GM12878 (cell line): Measurements from ENCODE around the gene CHST14. TPM values are rescaled to one million over a fixed set of nuclear protein-coding genes. Genes with fewer than 3 reads are reported as not detected.

Experiments used
- ATAC-seq: fragments of 200-7000 bp; cut with Tn5 transposase; 3 replicates; pipeline ENCODE4 v1.9.1; 2020; ENCODE audit warnings: mild to moderate bottlenecking, moderate library complexity
- BruUV-seq: library from RNA; stranded (reverse); fragments of 400-500 nt; replicated peaks from 2 replicates; lab custom pipeline; 2021; lab: Mats Ljungman, UMichigan
- CTCF ChIA-PET: fragments of 300-600 bp; sonication (Branson Sonifier 250); formaldehyde crosslinking; extraction: SDS; loops from one replicate; lab custom pipeline; 2021; ENCODE audit warnings: inconsistent platforms; lab: Yijun Ruan, JAX
- POLR2A ChIA-PET: fragments of 350-600 bp; formaldehyde crosslinking; extraction: SDS; loops from one replicate; lab custom pipeline; 2021; ENCODE audit warnings: inconsistent platforms; lab: Charles Lee
- RAD21 ChIA-PET: fragments of 300-600 bp; sonication (Branson Sonifier 250); formaldehyde crosslinking; loops from one replicate; lab custom pipeline; 2023; ENCODE audit warnings: antibody characterized with exemption; ENCODE audit not compliant: unreplicated experiment; lab: Charles Lee
- SMC1A ChIA-PET: fragments of 300-600 bp; sonication (Branson Sonifier 250); formaldehyde crosslinking; loops from one replicate; lab custom pipeline; 2023; ENCODE audit not compliant: unreplicated experiment, uncharacterized antibody; lab: Charles Lee
- DNase-seq: peaks from one replicate; pipeline ENCODE4 v3.0.0-alpha.2; 2011; ENCODE audit warnings: low read depth, low spot score
- FAIRE-seq: peaks from 3 replicates; lab custom pipeline; 2011; peaks lifted over from hg19 to GRCh38; lab: Jason Lieb, UNC
- H2AFZ ChIP-seq: 2 replicates; pipeline ENCODE4 v1.6.0; 2011; ENCODE audit warnings: low read depth, low read length, control low read depth; ENCODE audit not compliant: control insufficient read depth
- H3K27ac ChIP-seq: 2 replicates; pipeline ENCODE4 v1.5.1; 2011; ENCODE audit warnings: control low read depth; ENCODE audit not compliant: control insufficient read depth, insufficient read depth
- H3K27me3 ChIP-seq, 2 experiments: replicated peaks in 1 of 2; 2 replicates each; pipeline versions ENCODE4 v1.6.0 to v1.6.1; 2011; ENCODE audit warnings: low read length in 1 of 2; ENCODE audit not compliant: control insufficient read depth in 2 of 2, insufficient read depth in 2 of 2
- H3K36me3 ChIP-seq, 2 experiments: 2 replicates each; pipeline ENCODE4 v1.5.1; 2011; ENCODE audit warnings: low read length in 1 of 2; ENCODE audit not compliant: control insufficient read depth in 2 of 2, insufficient read depth in 2 of 2
- H3K4me1 ChIP-seq: 2 replicates; pipeline ENCODE4 v1.6.1; 2011; ENCODE audit warnings: mild to moderate bottlenecking, low read length, moderate library complexity, mixed read lengths; ENCODE audit not compliant: control insufficient read depth, insufficient read depth
- H3K4me2 ChIP-seq: 2 replicates; pipeline ENCODE4 v1.6.0; 2011; ENCODE audit warnings: control low read depth; ENCODE audit not compliant: control insufficient read depth, insufficient read depth
- H3K4me3 ChIP-seq: fragments of 200-600 bp; sonication (generic); 2 replicates; pipeline ENCODE4 v1.5.1; 2016
- H3K79me2 ChIP-seq: 2 replicates; pipeline ENCODE4 v1.6.0; 2011; ENCODE audit warnings: low read length; ENCODE audit not compliant: control insufficient read depth, insufficient read depth
- H3K9ac ChIP-seq: 2 replicates; pipeline ENCODE4 v1.8.0; 2011; ENCODE audit warnings: low read length, control low read depth, mixed read lengths; ENCODE audit not compliant: control insufficient read depth, insufficient read depth
- H3K9me3 ChIP-seq: replicated peaks from 3 replicates; pipeline ENCODE4 v1.5.1; 2011; ENCODE audit warnings: mild to moderate bottlenecking, low read length; ENCODE audit not compliant: control insufficient read depth, insufficient read depth
- H4K20me1 ChIP-seq: 2 replicates; pipeline ENCODE4 v1.6.0; 2011; ENCODE audit not compliant: control insufficient read depth, insufficient read depth
- ASH2L ChIP-seq: fragments of 300-600, 200-600 bp; sonication (generic); IDR thresholded peaks from 2 replicates; pipeline ENCODE4 v1.6.1; 2017; ENCODE audit warnings: low read depth, mild to moderate bottlenecking, borderline replicate concordance
- CHD4 ChIP-seq: fragments of 200-600 bp; sonication (generic); IDR thresholded peaks from 2 replicates; pipeline ENCODE4 v1.6.1; 2016; ENCODE audit warnings: mild to moderate bottlenecking
- CREB1 ChIP-seq: IDR thresholded peaks from 2 replicates; pipeline ENCODE4 v1.6.1; 2012; ENCODE audit warnings: low read depth, mild to moderate bottlenecking, inconsistent platforms
- ESRRA ChIP-seq: IDR thresholded peaks from 2 replicates; pipeline ENCODE4 v1.6.1; 2012; ENCODE audit warnings: mild to moderate bottlenecking, low read length, improper control_type of control experiment
- HDAC6 ChIP-seq: fragments of 200-600 bp; sonication (generic); IDR thresholded peaks from one replicate; pipeline ENCODE4 v1.8.0; 2017; ENCODE audit warnings: antibody characterized with exemption; ENCODE audit not compliant: unreplicated experiment
- JUNB ChIP-seq: IDR thresholded peaks from 2 replicates; pipeline ENCODE4 v1.6.1; 2016; ENCODE audit warnings: antibody characterized with exemption, mild to moderate bottlenecking
- KLF5 ChIP-seq: fragments of 450-650 bp; IDR thresholded peaks from 2 replicates; pipeline ENCODE4 v1.6.1; 2014; ENCODE audit warnings: mild to moderate bottlenecking; ENCODE audit not compliant: partially characterized antibody
- MYB ChIP-seq: fragments of 150-350 bp; IDR thresholded peaks from 2 replicates; pipeline ENCODE4 v1.6.1; 2014; ENCODE audit warnings: mild to moderate bottlenecking, low read depth, low read length, borderline replicate concordance
- NR2F1 ChIP-seq: fragments of 450-650 bp; conservative IDR thresholded peaks from 2 replicates; pipeline ENCODE4 v1.6.1; 2017; ENCODE audit warnings: mild to moderate bottlenecking
- PAX8 ChIP-seq: fragments of 450-650 bp; IDR thresholded peaks from 2 replicates; pipeline ENCODE4 v1.6.1; 2017; ENCODE audit warnings: mild to moderate bottlenecking, moderate library complexity
- RAD21 ChIP-seq: IDR thresholded peaks from 2 replicates; pipeline ENCODE4 v1.6.1; 2011; ENCODE audit warnings: mild to moderate bottlenecking, low read depth, low read length, moderate library complexity; ENCODE audit not compliant: insufficient read depth
- RFX5 ChIP-seq: IDR thresholded peaks from 2 replicates; pipeline ENCODE4 v1.6.1; 2011; ENCODE audit warnings: low read depth, low read length, improper control_type of control experiment
- YBX1 ChIP-seq: fragments of 450-650 bp; IDR thresholded peaks from 2 replicates; pipeline ENCODE4 v1.6.1; 2016; ENCODE audit warnings: antibody characterized with exemption
- ZNF217 ChIP-seq: fragments of 450-650 bp; IDR thresholded peaks from 2 replicates; pipeline ENCODE4 v1.6.1; 2017; ENCODE audit warnings: antibody characterized with exemption, mild to moderate bottlenecking
- ZNF622 ChIP-seq: fragments of 450-650 bp; IDR thresholded peaks from 2 replicates; pipeline ENCODE4 v1.6.1; 2017; ENCODE audit warnings: mild to moderate bottlenecking, inconsistent platforms
- WGBS: methylation state at CpG from one replicate; pipeline ENCODE4 v1.1.6; 2016; ENCODE audit warnings: low lambda C conversion rate; ENCODE audit not compliant: insufficient replicate concordance, insufficient coverage; ENCODE audit errors: missing lambda C conversion rate; 5-methylcytosine and 5-hydroxymethylcytosine counted together
- in situ Hi-C: fragments of 300-500 bp; cut with MboI; formaldehyde crosslinking; loops from 9 replicates; pipeline ENCODE4 v1.14.3; 2018; ENCODE audit warnings: mixed read lengths
- intact Hi-C: fragments of 100-400 bp; cut with micrococcal nuclease; formaldehyde crosslinking; loops from one replicate; pipeline ENCODE4 v1.14.2; 2022; ENCODE audit not compliant: unreplicated experiment
- polyA plus RNA-seq, 11 experiments: library from polyadenylated mRNA; depleted of rRNA in 4 of 11; unstranded in 6 of 11; stranded (reverse) in 5 of 11; fragments of >200 nt; fragmentation: Nextera tagmentation in 4 of 11; fragmentation: Illumina TruSeq in 1 of 11; extraction: Ambion mirVana in 4 of 11; extraction: Trizol in 1 of 11; gene quantifications; 1 replicate in 1 of 11; 2 replicates in 10 of 11; pipeline versions ENCODE4 v1.2.1 to v1.2.3, GENCODE V29; 2011 to 2016; ENCODE audit warnings: inconsistent platforms in 2 of 11, missing spikeins in 2 of 11, low read depth in 1 of 11
- total RNA-seq, 4 experiments: library from RNA; depleted of rRNA in 3 of 4; stranded (reverse); fragments of >200 nt in 3 of 4; fragmentation: Illumina TruSeq in 1 of 4; extraction: Trizol in 1 of 4; gene quantifications; 2 replicates each; pipeline versions ENCODE4 v1.2.1 to v1.2.3, GENCODE V29; 2013 to 2021
- TF ChIP-seq, protein P1 (sequence below): fragments of 450-650 bp; conservative IDR thresholded peaks from 2 replicates; pipeline ENCODE4 v1.6.1; 2017; ENCODE audit warnings: mild to moderate bottlenecking, moderate library complexity
- TF ChIP-seq, protein P2 (sequence below): fragments of 450-650 bp; IDR thresholded peaks from 2 replicates; pipeline ENCODE4 v1.6.1; 2018; ENCODE audit warnings: mild to moderate bottlenecking, low read depth, moderate library complexity; ENCODE audit not compliant: partially characterized antibody
- TF ChIP-seq, protein P3 (sequence below): IDR thresholded peaks from 2 replicates; pipeline ENCODE4 v1.6.1; 2011; ENCODE audit warnings: borderline replicate concordance, low read depth, mild to moderate bottlenecking, moderate library complexity, mixed read lengths, low read length; ENCODE audit not compliant: insufficient read depth; ENCODE audit errors: extremely low read length
- TF ChIP-seq, protein P4 (sequence below): IDR thresholded peaks from 2 replicates; pipeline ENCODE4 v1.6.1; 2012; ENCODE audit warnings: low read depth, low read length, improper control_type of control experiment

CHST14 gene
- total and polyA plus RNA-seq, 10 of the 15 experiments (the other 5 are each of a cell fraction or from before 2014, with no cell fraction given) = 1.3 to 12.8 (median 6.2) TPM

DNA sequence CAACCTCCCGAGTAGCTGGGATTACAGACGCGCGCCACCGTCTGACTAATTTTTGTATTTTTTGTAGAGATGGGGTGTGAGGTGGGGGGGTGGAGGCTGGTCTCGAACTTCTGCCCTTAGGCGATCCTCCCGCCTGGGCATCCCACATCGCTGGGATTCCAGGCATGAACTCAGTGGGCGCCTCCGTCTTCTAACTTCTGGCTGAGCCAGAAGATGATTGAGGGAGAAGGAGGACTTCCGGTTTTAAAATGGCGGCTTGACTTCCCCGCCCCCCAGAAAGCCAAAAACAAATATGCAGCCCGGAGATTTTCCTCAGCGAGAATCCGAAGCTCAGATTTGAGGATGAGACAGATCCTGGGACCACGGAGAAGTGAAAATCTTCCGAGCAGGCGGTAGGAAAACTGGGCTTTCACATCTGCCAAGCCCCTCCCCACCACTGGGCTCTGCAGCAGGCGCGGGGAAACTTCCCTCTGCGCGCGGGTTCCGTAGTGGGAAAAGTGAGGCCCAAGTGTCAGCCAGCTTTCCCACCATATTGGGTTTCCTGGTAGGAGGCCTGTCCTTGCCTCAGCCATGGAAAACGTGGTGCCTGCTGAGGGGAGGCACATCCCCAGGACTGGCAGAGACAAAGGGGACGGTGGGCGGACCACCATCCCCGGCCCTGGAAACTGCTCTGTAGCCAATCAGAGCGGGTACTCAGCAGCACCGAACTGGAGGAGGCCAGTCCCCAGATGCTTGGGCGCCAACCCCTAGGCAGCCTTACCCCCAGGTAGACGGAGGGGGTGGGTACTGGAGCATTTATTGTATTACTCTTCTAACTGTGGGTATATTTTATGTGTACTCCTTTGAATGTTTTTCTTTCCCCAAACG, 17.3 kb downstream of the CHST14 start:
- WGBS = 90% methylated on average over 35 of the region's 35 CpGs
- no peak for DNase-seq
- ChIA-PET SMC1A (no interaction called here), RAD21 (no interaction called here), CTCF (no interaction called here), POLR2A (interaction anchor here (0.6 kb wide), 1 partner anchor 84 kb away, joined by 4 read pairs; no protein-coding TSS in a partner anchor)
- no peak overlapping the region for H3K27ac ChIP-seq
- H3K27me3 ChIP-seq = no peaks in the 10 kb centered on the region
- in situ Hi-C loops (no loop called here), intact Hi-C loops (no loop called here)
- H3K9ac ChIP-seq = no peak overlapping the region
- no peak for FAIRE-seq
- H3K4me2 ChIP-seq = no peak overlapping the region
- no peaks in the 10 kb centered on the region for H3K79me2 ChIP-seq
- H4K20me1 ChIP-seq = no peaks in the 10 kb centered on the region
- BruUV-seq = no TSS peak
- no peak for ATAC-seq
- no peaks in the 10 kb centered on the region for H3K36me3 ChIP-seq
- no peak overlapping the region for H3K4me3 ChIP-seq
- H3K9me3 ChIP-seq = no peaks in the 10 kb centered on the region
- H3K4me1 ChIP-seq = no peaks in the 10 kb centered on the region
- no peak overlapping the region for H2AFZ ChIP-seq
- TF ChIP-seq RAD21 = no peak
- no peak for TF ChIP-seq ZNF622
- TF ChIP-seq MYB = no peak
- TF ChIP-seq, protein P1, sequence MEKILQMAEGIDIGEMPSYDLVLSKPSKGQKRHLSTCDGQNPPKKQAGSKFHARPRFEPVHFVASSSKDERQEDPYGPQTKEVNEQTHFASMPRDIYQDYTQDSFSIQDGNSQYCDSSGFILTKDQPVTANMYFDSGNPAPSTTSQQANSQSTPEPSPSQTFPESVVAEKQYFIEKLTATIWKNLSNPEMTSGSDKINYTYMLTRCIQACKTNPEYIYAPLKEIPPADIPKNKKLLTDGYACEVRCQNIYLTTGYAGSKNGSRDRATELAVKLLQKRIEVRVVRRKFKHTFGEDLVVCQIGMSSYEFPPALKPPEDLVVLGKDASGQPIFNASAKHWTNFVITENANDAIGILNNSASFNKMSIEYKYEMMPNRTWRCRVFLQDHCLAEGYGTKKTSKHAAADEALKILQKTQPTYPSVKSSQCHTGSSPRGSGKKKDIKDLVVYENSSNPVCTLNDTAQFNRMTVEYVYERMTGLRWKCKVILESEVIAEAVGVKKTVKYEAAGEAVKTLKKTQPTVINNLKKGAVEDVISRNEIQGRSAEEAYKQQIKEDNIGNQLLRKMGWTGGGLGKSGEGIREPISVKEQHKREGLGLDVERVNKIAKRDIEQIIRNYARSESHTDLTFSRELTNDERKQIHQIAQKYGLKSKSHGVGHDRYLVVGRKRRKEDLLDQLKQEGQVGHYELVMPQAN = no peak
- TF ChIP-seq, protein P2, sequence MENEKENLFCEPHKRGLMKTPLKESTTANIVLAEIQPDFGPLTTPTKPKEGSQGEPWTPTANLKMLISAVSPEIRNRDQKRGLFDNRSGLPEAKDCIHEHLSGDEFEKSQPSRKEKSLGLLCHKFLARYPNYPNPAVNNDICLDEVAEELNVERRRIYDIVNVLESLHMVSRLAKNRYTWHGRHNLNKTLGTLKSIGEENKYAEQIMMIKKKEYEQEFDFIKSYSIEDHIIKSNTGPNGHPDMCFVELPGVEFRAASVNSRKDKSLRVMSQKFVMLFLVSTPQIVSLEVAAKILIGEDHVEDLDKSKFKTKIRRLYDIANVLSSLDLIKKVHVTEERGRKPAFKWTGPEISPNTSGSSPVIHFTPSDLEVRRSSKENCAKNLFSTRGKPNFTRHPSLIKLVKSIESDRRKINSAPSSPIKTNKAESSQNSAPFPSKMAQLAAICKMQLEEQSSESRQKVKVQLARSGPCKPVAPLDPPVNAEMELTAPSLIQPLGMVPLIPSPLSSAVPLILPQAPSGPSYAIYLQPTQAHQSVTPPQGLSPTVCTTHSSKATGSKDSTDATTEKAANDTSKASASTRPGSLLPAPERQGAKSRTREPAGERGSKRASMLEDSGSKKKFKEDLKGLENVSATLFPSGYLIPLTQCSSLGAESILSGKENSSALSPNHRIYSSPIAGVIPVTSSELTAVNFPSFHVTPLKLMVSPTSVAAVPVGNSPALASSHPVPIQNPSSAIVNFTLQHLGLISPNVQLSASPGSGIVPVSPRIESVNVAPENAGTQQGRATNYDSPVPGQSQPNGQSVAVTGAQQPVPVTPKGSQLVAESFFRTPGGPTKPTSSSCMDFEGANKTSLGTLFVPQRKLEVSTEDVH = no peak
- no peak for TF ChIP-seq KLF5
- no peak for TF ChIP-seq ESRRA
- TF ChIP-seq, protein P3, sequence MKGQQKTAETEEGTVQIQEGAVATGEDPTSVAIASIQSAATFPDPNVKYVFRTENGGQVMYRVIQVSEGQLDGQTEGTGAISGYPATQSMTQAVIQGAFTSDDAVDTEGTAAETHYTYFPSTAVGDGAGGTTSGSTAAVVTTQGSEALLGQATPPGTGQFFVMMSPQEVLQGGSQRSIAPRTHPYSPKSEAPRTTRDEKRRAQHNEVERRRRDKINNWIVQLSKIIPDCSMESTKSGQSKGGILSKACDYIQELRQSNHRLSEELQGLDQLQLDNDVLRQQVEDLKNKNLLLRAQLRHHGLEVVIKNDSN = no peak
- TF ChIP-seq CHD4 = no peak
- no peak for TF ChIP-seq RFX5
- TF ChIP-seq NR2F1 = no peak
- TF ChIP-seq, protein P4, sequence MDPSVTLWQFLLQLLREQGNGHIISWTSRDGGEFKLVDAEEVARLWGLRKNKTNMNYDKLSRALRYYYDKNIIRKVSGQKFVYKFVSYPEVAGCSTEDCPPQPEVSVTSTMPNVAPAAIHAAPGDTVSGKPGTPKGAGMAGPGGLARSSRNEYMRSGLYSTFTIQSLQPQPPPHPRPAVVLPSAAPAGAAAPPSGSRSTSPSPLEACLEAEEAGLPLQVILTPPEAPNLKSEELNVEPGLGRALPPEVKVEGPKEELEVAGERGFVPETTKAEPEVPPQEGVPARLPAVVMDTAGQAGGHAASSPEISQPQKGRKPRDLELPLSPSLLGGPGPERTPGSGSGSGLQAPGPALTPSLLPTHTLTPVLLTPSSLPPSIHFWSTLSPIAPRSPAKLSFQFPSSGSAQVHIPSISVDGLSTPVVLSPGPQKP = no peak
- TF ChIP-seq CREB1 = no peak
- no peak for TF ChIP-seq ZNF217
- TF ChIP-seq ASH2L = no peak
- no peak for TF ChIP-seq HDAC6
- TF ChIP-seq YBX1 = no peak
- TF ChIP-seq JUNB = no peak
- no peak for TF ChIP-seq PAX8
